Epithelial cell of prostate (primary cell): ENCODE data around the gene TROAP.
"Not testable (repeated sequence)": the region's sequence is repeated elsewhere in the genome, so short reads cannot be mapped to it uniquely, and the experiment has no call there.

ENCODE experiments used
- DNase-seq: peaks from one replicate; pipeline ENCODE4 v3.0.0-alpha.2; 2011; ENCODE audit warnings: low read depth, low spot score
- H3K27ac ChIP-seq: fragments of 450-650 bp; 2 replicates; pipeline ENCODE4 v1.5.1; 2017; ENCODE audit warnings: mild to moderate bottlenecking

Gene TROAP

DNA sequence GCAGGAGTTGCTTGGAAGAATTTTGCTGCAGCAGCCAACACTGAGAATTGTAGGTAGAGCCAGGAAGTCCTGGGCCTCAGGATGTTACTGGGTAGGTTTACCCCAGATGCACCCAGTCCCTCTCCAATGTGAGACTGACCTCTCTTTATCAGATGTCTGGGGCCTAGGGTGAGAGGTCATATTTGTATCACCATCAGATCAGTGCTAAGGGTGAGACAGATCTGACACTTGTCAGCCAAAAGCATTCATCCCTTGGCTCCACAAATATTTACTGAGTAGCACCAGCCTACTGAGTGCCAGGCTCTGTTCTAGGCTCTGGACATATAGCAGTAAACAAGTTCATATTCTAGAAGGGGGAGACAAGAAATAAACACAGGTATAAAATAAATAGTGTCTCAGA is 4.3 kb downstream of the TROAP start:
- no peak overlapping the region for H3K27ac ChIP-seq
- DNase-seq = no peak

- DNase-seq = no peak
- H3K27ac ChIP-seq = no peak overlapping the region
Measured at GRCh38 chr12:49327887-49328286, 4.8 kb downstream of the TROAP start.

- no peak overlapping the region for H3K27ac ChIP-seq
- DNase-seq = no peak
Measured at GRCh38 chr12:49328816-49329215, 5.8 kb downstream of the TROAP start.

GRCh38 chr12:49330032-49330619 is 7.1 kb downstream of the TROAP start:
- DNase-seq = no peak
- H3K27ac ChIP-seq = no peak overlapping the region

GRCh38 chr12:49330631-49331379 is 7.8 kb downstream of the TROAP start:
- no peak for DNase-seq
- no peak overlapping the region for H3K27ac ChIP-seq

- no peak for DNase-seq
- no peak overlapping the region for H3K27ac ChIP-seq
Measured at GRCh38 chr12:49331380-49332222, 8.5 kb downstream of the TROAP start.

- no peak overlapping the region for H3K27ac ChIP-seq
- DNase-seq = no peak
Measured at GRCh38 chr12:49332441-49332861, 9.4 kb downstream of the TROAP start.

- no peak for DNase-seq
Measured at GRCh38 chr12:49332891-49333371, 9.9 kb downstream of the TROAP start.

GRCh38 chr12:49333778-49334177 is 10.7 kb downstream of the TROAP start:
- DNase-seq, H3K27ac ChIP-seq: not testable (repeated sequence)

More at GRCh38 chr12:49332891-49333371, 9.9 kb downstream of the TROAP start:
- no peak overlapping the region for H3K27ac ChIP-seq

DNA sequence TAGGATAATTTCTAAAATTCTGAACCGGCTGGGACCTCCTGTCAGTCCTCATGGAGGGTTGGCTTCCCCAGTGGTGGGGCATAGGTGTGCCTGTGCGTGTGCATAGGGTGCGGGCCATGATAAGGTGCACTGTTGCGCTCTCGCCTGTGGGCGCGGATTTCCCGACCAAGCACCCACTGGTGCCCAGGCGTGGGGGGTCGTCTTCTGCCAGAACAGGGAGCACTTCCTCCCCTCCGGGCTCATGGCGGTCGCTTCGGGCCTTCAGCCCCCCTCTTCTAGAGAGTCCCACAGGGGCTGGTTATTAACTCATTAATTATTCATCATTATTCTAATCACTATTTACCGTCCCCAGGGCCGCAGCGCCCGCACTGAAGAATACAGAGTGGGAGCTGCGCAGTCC is 11.2 kb downstream of the TROAP start:
- no peak overlapping the region for H3K27ac ChIP-seq
- no peak for DNase-seq

DNA sequence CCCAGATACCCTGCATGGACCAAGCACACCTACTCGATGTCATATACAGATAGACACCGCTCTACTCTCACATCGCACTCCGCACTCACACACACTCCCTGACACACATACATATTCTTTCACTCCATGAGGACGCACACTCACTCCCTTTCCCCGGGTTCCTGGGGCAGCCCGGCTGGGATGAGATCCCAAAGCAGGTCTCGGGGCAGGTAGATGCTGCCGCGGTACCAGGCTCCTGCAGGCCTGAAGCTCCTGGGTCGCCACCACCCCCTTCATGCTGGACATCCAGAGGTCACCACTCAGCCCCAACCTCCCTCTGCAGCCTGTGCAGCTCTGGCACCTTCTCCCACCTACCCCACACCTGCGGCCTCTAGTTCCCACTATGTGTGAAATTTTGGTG is 11.6 kb downstream of the TROAP start:
- DNase-seq = no peak

GRCh38 chr12:49335118-49335954 is 12.3 kb downstream of the TROAP start:
- DNase-seq = no peak
- no peak overlapping the region for H3K27ac ChIP-seq

More for the DNA sequence above, 11.6 kb downstream of the TROAP start:
- H3K27ac ChIP-seq = no peak overlapping the region

DNA sequence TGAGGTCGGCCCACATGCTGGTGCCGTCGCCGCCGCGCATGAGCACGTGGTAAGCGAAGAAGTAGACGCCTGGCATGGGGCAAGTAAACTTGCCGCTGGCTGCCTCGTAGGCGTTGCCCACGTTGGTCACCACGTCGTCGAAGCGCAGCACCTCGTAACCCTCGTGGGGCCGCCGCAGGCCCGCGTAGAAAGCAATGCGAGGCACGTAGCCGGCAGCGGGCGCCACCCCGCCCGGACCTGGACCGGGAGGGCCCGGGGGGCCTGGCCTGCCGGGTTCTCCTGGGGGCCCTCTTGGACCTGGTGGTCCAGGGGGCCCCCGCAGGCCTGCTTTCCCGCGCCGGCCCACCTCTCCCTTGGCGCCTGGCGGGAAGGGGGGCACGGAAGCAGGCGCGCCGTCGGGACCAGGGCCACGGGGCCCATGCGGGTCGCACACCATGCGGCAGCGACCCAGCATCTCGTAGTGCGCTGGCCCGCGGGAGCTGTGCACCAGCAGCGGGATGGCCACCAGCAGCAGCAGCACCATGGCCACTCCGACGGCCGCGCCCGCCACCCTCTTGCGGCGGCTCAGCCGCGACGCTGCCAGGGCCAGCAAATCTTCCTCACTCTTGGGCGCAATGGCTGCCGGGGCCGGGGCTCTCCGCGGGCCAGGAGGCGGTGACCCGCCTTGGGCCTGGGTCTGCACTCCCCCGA is 13.0 kb downstream of the TROAP start:
- no peak for DNase-seq
- H3K27ac ChIP-seq = no peak overlapping the region

DNA sequence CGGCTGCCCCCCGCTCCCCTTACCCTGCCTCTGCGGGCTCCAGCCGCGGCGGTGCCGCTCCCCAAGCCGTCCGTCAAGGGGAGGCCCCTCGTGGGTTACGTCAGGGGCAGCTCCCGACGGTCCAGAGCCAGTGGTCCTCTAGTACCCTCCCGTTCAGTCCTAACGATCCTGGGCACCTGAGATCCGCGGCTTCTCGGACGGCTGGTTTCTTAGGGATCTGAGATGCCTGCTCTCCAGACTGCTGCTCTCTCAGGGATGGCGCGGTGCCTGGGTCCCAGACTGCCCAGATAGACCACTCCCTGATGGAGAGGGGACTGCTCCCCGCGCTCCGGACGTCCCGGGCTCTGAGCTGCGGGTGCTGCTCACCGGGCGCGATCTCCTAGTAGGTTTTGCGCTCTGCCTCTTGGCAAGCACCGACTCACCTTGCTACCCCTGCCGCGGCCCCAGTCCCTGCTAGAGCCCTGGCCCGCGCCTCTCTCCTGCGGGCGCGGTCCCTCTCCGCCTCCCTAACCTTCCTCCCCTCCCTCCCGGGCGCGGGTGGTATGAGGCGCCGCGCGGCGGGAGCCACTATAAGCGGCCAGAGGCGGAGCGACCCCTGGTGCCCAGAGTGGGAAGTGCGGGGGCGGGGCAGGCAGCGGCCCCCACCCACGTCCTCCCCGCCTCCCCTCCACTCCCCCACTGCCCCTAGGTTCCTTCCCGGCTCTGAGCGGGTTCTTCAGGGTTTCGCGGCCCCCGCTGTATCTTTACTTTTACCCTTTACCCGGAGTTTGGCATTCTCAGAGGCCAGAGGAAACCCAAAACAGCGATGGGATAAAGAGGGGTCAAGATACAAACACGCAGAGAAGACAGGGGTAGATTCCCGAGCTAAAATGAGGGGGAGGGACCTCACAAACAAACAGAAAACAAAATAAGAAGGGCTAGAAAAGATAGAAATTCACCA is 13.9 kb downstream of the TROAP start, which contains the start of gene C1QL4:
Gene C1QL4, minus strand, starts transcription at position 544 of the 940 bp plus-strand sequence. CDS start 711 bp downstream, outside the sequence.
- DNase-seq = no peak
- no peak within 1 kb of the TSS for H3K27ac ChIP-seq

GRCh38 chr12:49338830-49339463 is 15.9 kb downstream of the TROAP start:
- no peak for DNase-seq
- no peak overlapping the region for H3K27ac ChIP-seq

GRCh38 chr12:49339464-49339861 is 16.4 kb downstream of the TROAP start:
- no peak for DNase-seq
- no peak overlapping the region for H3K27ac ChIP-seq

- no peak overlapping the region for H3K27ac ChIP-seq
- no peak for DNase-seq
Measured at GRCh38 chr12:49340095-49340870, 17.2 kb downstream of the TROAP start.
